GM19467 (cell line): ENCODE measurements around the gene TOMM22.

Experiments used
- ATAC-seq: cut with Tn5 transposase; IDR thresholded peaks from one replicate; pipeline ENCODE4 v1.9.1; 2021; ENCODE audit warnings: mild to moderate bottlenecking, moderate library complexity; ENCODE audit not compliant: unreplicated experiment

Gene TOMM22

DNA sequence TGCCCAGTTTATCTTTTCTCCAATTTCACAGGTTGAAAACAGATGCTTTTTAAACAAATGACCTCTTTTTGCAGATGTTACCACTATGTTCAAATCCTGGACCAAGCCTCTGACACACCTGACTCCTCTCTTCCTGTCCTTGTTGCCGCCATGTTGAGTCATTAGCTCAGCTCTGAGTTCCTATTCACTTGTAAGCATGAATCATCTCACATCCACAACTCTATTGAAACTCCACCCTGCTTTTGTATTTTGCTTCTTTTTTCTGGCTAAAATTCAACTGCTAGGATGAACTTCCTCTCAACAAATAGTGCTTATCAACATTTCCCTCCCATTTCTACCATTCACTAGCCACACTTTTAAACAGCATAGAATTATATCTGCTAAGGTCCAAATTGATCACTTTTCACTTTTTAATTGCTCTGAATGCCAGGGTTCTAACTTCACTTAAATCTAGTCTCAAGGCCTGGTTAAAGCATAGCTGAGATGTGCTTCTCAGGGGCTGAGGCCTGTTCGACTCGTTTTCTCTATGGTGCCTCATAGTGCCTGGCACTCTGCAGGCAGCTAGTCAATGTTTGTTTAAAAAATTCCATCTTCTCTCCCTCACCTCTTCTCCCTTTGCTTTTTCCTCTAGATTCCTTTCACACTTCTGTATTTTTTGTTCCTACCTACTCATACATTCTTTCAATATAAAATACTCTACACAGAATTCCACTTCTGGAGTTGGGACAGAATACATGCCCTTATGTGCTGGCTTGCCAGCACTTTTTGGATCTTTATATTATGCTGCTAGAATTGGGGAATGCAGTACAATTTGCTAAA, 15.1 kb downstream of the TOMM22 start:
- no peak for ATAC-seq

DNA sequence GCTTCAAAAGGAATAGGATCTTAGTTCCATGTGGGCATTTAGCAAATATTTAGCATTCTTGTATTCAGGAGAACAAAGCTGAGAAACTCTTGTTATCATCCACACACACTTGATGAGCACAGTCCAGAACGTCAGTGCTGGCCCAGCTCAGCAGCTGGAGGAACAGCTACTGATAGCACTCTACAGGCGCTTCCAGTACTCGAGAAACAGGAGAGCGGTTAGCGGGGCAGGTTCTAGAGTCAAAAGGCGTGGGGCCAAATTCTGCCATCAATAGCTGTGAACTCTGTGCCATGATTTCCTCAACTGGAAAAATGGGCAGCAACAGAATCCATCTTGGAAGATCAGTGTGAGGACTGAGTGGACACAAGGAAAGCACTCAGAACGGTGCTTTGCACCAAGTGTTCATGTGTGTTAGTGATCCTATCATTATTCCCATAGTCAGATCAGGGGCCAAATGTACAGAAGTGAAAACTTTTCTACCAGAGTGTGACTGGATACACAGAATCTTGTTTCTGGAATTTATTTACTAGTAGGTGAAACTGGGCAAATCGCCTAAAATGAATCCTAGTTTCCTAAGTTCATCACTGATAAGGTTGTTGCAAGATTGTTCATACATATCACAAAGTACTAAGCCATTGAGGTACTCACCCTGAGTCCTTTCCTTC, 15.8 kb downstream of the TOMM22 start:
- ATAC-seq: no peak

DNA sequence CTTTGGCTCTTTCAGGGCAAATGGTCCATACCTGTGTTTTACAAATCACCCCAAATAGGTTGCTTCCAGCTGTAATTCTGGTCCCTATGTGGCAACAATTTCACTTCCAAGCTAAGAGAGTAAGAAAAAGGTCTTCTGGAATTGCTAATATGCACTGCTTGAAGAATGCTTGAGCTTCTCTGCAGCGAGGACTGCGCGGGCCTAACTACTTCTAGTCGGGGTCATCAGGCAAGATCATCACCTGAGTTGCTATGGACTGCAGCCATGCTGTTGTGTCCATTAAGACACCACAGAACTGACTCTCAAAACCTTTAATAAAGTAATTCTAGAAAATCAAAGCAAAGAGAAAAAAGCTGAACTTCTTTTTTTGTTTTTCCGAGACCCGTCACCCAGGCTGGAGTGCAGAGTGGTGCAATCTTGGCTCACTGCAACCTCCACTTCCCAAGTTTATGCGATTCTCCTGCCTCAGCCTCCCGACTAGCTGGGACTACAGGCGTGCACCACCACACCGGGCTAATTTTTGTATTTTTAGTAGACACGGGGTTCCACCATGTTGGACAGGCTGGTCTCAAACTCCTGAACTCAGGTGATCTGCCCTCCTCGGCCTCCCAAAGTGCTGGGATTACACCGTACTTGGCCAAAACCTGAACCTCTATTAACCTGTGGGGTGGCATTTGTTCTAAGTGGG, 16.8 kb downstream of the TOMM22 start:
- ATAC-seq: no peak

DNA sequence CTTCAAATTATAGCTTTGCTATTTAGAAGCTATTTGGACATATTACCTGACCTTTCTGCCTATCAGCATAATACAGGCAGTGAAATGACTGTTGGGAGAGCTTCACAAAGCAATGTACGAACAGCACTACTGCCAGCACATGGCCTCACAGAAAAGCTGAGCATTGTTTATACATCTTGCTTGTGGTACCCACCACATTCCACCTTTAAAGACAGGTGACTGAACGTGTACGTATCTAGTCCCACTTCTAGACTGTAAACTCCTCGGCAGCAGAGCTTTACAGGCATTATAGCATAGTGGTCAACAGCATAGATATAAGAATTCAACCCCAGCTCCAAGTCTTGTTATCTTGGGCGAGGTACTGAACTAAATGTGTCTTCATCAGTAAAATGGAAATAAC, 17.4 kb downstream of the TOMM22 start:
- no peak for ATAC-seq

DNA sequence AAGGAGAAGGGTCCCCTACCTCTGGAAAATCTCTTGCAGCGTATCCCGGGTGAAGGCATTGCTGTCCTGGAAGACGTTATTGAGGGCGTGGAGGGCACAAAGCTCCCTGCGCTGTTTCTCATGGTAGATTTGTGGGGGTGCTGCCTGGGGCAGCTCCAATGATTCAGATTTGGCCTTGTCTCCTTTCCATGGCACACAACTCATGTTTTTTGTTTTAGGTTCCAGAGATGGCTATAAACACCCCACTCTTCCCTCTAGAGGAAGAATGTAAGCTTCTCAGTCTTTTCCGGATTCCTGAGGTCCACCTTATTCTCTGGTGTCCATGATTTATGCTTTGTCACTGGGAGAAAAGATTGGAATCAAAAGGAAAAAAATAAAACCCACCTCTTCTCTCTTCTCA, 18.0 kb downstream of the TOMM22 start:
- no peak for ATAC-seq

DNA sequence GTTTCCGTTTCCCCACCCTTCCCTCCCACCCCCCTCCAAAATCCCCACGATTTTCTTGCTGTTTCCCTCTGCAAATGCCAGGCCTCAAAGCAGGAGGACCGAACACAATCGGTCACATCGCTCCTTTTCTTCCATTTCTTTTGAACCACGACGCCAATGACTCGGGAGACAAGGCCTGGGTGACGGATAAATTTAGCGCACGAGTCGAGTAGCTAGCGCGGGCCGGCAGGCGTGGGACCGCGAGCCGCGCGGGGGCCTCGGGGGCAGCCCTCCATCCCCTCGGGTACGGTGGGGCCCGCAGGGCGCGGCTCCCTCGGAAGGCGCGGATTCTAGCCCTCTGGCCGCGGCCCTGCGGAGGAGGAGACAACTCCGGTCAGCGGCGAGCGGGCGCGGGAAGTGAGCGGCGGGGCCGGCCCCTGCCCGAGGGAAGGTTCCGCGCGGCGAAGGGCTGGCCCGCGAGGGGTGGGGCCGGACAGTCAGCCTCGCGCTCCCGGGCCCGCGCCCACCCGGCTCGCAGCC, 18.6 kb downstream of the TOMM22 start:
- no peak for ATAC-seq

DNA sequence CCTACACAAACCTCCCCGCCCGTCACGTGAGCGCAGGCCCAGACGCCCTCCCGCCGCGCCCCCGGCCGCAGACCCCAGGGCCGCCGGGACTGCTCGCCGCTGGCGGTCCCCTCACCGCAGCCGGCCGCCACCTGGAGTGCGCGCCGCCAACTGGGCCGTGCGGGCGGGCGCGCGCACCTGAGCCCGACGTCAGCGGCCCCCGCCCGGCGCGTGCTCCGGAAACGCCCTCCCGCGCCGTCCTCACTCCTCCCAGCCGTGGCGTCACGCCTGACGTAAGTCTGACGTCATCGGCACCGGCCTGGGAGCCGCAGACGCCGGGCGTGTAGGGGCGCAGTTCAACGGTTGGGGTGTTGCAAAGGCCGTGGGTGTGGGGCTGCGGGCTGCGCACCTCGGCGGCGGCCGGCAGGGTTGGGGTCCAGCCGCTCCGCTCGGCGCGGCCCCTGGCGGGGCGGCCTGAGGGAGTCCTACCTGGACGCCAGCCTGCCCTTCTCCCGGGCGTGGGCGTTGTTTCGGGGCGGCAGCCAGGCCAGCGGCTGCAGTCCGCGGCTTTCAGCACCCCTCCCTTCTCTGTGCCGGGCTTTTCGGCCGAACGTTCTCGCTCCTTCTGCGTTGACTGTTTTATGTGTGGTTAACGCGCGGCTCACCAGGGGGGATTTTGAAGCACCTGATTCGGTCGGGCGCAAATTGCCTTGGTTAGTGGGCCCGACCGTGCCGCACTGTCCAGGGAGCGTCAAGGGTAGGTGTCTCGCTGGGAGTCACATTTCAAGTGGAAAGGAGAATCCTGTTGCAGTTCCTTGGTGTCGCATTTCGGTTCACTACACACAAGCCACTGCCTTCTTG, 19.3 kb downstream of the TOMM22 start, which contains the start of gene JOSD1:
Gene JOSD1 (minus strand): TSS at position 155 of the 840 bp plus-strand sequence. CDS start 956 bp downstream, outside the sequence.
- ATAC-seq: peak; percentile 30

DNA sequence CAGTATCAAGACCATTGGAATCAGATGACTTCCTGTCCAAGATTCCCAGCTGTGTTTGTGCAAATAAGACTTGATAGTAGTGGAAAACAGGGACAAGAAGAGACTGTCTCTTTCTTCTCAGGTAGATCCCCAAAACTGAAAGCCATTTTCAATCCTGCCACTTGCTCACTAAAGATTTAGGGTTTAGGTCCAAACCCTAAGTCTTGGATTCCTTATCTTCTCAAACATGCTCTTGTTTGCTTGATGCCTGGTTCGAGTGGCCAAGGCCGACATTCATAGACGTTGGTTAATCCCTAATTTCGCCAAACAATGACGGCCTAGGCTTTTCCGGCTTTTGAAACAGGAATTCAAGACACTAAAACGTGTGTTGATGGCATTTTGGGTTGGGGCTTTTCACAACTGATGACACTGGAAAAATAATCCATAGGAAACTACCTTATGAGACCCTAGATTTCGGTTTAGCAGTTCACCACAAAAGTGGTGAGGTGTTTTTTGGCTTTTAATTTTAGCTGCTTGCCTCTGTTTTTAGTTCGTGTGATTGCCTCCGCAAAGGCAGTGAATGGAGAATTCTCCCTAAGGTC, 23.0 kb downstream of the TOMM22 start:
- no peak for ATAC-seq

DNA sequence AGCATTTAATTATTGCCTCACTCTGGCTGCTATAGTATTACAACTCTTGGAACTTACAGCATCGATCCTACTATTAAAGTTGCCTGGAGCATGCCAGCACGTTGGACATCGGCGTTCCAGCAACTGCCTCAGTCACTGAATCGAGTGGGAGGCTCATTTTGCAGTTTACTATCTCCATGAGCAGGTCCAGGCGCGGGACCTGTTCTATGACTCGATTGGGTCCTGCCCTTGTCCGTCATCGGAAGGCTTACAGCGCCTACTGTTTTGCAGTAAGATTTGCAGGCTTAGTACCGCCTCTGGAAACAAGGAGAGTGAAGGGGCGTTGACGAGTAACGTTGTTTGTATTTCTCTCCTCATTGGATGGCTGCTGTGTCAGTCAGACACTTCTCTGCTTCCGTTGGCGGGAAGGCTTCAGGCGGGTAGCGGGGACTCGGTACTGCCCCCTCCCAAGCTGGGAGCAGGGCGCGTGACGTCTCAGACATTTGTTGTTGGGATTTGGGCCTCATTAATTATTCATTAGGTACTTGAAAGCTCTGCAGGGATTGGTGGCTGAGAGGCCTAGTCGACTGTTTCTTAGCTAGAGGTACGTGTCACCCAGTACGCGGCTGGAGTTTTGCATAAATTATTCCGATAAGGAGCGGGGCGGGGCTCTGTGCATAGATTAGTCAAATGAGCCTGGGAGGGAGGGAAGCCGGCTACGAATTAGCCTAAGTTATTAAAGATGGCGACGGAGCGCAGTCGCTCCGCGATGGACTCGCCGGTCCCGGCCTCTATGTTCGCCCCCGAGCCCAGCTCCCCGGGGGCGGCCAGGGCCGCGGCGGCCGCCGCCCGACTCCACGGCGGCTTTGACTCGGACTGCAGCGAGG, 23.7 kb downstream of the TOMM22 start, which contains the start of gene GTPBP1:
Gene GTPBP1 (plus strand): TSS at position 710 of the 866 bp plus-strand sequence. CDS start 12 bp downstream, at position 722.
- peak; percentile 65 for ATAC-seq

DNA sequence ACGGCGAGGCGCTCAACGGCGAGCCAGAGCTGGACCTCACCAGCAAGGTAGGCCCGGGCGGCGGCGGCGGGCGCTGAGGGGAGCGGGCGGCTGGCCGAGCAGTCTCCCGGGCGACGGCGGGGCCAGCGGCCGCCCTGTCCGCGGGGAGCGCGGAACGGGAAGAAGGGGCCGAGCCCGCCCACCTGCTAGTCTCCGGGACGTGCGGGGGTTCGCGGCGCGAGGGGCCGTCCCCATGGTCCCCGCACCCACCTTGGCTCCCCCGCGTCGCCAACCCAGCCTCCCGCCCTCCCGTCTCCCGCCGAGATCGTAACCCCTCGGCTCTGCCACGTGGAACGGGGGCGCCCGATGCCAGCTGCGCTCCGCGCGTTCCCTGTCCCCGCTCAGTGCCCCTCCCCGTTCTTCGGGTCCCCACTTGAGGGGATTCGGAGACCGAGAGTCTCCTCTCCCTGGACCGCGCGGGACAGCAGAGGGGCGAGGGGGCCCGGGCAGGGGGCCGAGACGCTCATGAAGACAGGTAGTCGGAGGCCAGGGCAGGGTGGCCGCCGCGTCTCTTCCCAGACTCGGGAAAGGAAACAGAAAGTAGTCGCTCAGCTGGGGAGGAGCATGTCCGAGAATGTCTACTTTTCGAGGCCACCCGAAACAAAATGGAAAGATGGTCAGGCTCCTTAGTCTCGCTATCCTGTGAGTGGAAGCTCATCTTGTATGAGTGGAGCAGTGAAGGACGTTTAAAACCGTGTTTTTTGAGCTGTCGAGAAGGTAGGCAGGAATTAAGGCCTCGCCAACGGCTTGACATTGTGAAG, 24.5 kb downstream of the TOMM22 start:
- ATAC-seq: peak; percentile 8

DNA sequence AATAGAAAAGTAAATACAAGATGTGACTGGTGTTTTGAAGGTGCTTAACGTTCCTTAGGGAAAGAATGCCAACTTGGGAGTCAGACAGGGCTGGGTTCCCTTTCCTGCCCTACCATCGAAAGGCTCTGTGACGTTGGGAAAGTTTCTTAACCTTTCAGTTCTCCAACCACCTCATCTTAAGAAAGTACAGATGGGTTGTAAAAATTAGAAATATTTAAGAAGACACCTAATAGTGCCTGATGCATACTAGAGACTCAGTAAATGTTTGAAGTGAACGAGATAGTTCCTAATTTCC, 25.1 kb downstream of the TOMM22 start:
- no peak for ATAC-seq

DNA sequence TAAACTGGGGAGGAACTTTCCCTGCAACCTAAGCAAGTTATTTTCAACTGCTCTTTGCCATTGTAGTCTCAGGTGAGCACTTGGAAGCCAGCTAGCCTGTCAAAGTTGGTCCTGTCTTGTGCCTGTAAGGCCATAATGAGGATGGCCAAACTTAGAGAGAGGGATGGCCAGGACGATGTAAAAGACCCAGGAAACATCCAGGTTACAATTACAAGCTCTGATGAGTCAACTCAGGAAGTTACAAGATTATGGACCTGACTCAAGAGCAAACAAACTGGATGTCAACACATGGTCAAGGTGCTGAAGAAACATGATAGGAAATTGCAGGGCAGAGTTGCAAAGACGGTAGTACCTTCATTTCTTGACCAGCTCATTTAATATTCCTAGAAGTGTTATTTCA, 25.6 kb downstream of the TOMM22 start:
- no peak for ATAC-seq

DNA sequence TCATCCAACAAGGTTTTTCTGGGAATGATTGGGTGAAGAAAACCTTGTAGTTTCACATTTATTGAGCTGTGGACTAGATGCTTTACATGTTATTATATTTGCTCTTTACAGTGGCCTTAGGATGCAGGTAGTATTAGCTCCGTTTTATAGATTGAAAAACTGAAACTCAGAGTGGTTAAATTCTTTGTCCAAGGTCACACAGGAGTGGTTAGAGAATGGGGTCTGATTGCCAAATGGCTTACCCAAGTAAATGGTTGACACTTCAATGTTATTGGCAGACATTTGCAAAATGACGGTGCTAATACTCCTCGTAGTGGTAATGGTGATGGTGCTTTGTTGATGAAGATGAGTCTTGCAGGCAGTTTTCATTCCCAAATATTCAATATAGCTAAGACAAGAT, 26.2 kb downstream of the TOMM22 start:
- no peak for ATAC-seq

DNA sequence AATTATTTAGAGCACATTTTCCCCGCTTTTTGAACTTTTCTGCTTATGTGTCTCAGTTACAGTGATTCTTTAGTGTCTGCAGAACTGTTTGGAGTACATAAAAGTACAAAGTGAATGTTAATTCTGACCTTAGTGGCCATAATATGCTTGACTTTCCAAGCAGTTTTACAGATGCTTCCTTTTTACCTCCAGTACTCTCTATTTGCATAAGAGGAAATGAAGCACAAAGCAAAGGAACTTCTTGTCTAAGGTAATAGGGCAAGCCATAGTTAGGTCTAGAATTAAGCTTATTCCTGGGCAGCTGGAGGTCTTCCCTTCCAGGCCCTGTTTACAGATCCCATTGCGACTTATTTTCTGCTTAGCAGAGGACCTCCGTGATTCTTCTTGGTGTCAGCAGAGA, 27.5 kb downstream of the TOMM22 start:
- ATAC-seq: no peak

DNA sequence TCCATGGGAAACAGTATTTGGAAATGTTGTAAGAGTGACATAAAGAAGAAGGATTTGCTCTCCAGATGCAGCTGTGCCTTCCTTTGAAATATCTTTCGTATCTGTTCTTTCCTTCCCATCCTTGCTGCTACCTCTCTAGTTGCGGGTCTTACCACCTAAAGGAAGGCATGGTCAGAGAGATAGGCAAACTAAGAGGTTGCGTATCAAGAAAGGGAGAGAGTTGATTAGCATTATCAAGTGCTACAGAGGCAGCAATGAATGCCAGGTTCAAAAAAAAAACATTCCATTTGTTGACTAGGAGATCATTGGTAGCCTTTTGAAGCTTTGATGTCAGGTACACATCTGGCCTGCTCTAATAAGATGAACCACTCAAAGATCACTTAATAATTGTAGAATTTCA, 28.6 kb downstream of the TOMM22 start:
- no peak for ATAC-seq

DNA sequence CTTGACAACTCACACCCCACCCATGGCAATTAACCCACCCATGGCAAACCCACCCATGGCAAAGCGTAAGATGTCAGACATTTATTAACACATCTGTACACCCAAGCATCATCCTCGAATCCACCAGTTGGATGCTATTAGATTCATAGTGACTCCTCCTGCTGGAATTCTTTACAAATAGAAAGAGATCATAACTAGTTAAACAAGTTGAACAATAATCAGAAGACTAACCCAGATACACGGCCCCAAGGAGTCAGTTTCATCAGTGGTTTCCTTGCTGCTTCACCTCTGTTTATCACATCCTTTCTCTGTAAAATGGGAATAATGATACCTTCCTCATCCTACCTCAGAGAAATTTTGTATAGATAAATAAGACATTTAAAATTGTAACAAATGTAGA, 29.1 kb downstream of the TOMM22 start:
- ATAC-seq: no peak

DNA sequence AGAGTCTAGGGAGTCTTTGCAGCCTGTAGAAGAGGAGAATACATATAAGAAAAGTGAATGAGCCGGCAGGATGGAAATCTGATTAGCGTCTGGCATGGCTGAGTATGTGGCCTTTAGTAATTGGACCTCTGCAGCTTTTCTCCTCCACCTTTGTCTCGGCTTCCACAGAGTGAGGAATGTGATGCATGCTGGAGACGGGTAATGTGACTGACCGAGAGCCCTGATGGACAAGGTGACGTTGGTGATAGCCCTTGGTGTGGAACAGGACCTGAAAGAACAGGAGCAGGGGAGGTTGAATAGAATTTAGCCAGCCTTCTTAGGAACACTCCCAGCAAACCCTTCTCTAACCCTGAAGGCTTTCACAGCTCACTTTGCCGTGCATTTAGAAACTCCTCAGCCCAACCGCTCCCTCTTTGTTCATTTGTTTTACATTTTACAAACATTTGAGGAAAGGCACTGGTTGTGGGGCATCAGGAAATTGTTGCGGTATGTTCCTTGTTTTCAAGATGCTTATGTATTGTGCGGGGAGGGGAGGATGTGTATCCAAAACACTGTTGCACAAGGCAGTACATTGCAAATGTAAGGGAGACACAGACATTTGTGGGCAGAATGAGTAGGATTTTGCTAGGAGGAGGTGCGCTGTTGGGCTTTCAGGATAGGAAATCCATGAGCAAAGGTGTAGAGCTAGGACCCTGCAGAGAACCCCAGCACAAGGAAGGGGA, 30.9 kb downstream of the TOMM22 start:
- no peak for ATAC-seq

DNA sequence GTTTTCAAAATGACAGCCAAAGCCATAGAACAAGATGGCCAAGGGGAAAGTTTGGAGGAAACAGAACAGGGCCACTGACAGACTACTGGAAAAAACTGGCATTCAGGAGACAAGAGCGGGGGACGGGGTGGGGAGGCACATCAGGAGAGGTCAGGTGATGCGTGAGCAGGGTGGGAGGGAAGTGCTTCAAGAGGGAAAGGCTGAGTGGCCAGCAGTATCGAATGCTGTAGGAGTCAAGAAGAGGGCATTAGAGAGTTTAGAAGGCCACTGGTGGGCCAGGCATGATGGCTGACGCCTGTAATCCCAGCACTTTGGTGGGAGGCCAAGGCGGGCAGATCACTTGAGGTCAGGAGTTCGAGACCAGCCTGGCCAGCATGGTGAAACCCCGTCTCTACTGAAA, 32.2 kb downstream of the TOMM22 start:
- no peak for ATAC-seq
